Right renal pelvis (tissue), 4 donors: ENCODE measurements around the gene CTXND2. TPM values are rescaled to one million over a fixed set of nuclear protein-coding genes. Genes with fewer than 3 reads are reported as not detected.
"Not testable (repeated sequence)": the region's sequence is repeated elsewhere in the genome, so short reads cannot be mapped to it uniquely, and the experiment has no call there.

Experiments used
- DNase-seq, 4 donors: peaks; one replicate each; pipeline ENCODE4 v3.0.0-alpha.2; 2013; ENCODE audit warnings: low read depth in 4 of 4, low spot score in 3 of 4, missing footprints in 1 of 4
- polyA plus RNA-seq, 4 donors: library from polyadenylated mRNA; unstranded; fragments of 120-200 nt; gene quantifications; one replicate each; pipeline ENCODE4 v1.2.1, GENCODE V29; 2013; ENCODE audit not compliant: insufficient read length in 4 of 4

The CTXND2 gene
- polyA plus RNA-seq, 4 donors: 0.06 to 0.25 TPM; not detected in 2

GRCh38 chr1:150888727-150889126 is 1.8 kb downstream of the CTXND2 start:
- DNase-seq: no peak

- DNase-seq: no peak
Measured at GRCh38 chr1:150890033-150890416, 3.1 kb downstream of the CTXND2 start.

- no peak for DNase-seq
Measured at GRCh38 chr1:150893336-150893913, 6.5 kb downstream of the CTXND2 start.

GRCh38 chr1:150895618-150896017 is 8.7 kb downstream of the CTXND2 start:
- no peak for DNase-seq

- not testable (repeated sequence) for DNase-seq
Measured at GRCh38 chr1:150899795-150900194, 12.9 kb downstream of the CTXND2 start.

- DNase-seq: no peak
Measured at GRCh38 chr1:150902346-150902745, 15.4 kb downstream of the CTXND2 start.

GRCh38 chr1:150902751-150903150 is 15.8 kb downstream of the CTXND2 start:
- DNase-seq: no peak

- DNase-seq: no peak
Measured at GRCh38 chr1:150905301-150905700, 18.4 kb downstream of the CTXND2 start.

- no peak for DNase-seq
Measured at GRCh38 chr1:150906329-150906728, 19.4 kb downstream of the CTXND2 start.

GRCh38 chr1:150906813-150907212 is 19.9 kb downstream of the CTXND2 start:
- DNase-seq: no peak

- no peak for DNase-seq
Measured at GRCh38 chr1:150909585-150910180, 22.7 kb downstream of the CTXND2 start.

GRCh38 chr1:150912623-150913022 is 25.7 kb downstream of the CTXND2 start:
- DNase-seq: no peak

- DNase-seq: no peak
Measured at GRCh38 chr1:150917387-150917786, 30.5 kb downstream of the CTXND2 start.

- DNase-seq: peak in 2 of 4 donors; percentile 25 to 39
Measured at GRCh38 chr1:150922519-150922975, 35.6 kb downstream of the CTXND2 start.

- DNase-seq: no peak
Measured at GRCh38 chr1:150925080-150925479, 38.1 kb downstream of the CTXND2 start.

- peak; percentile 89 to 94 (median 94) for DNase-seq
Measured at GRCh38 chr1:150926097-150926741, 39.3 kb downstream of the CTXND2 start, which contains the start of gene SETDB1. SETDB1 (plus strand) TSS chr1:150926363; CDS start chr1:150927715, 1,352 bp downstream.

GRCh38 chr1:150927624-150928023 is 40.7 kb downstream of the CTXND2 start:
- no peak for DNase-seq

- DNase-seq: no peak
Measured at GRCh38 chr1:150928286-150928685, 41.4 kb downstream of the CTXND2 start.

GRCh38 chr1:150928775-150929174 is 41.8 kb downstream of the CTXND2 start:
- not testable (repeated sequence) for DNase-seq

GRCh38 chr1:150931773-150932172 is 44.8 kb downstream of the CTXND2 start:
- DNase-seq: no peak

GRCh38 chr1:150944856-150945255 is 57.9 kb downstream of the CTXND2 start:
- DNase-seq: no peak

- no peak for DNase-seq
Measured at GRCh38 chr1:150954708-150955107, 67.8 kb downstream of the CTXND2 start.
